Adrenal gland (tissue), 5 donors: ENCODE data around the gene LMAN1.

ENCODE experiments used
- POLR2A ChIP-seq, 2 donors: fragments of 450-650 bp; IDR thresholded peaks; one replicate each; pipeline ENCODE4 v1.6.1; 2017; ENCODE audit warnings: antibody characterized with exemption in 2 of 2, mild to moderate bottlenecking in 2 of 2, moderate library complexity in 1 of 2
- TF ChIP-seq, protein P1 (sequence below), 6 experiments: fragments of 450-650 bp in 4 of 6; fragments of 200-600 bp in 2 of 6; sonication (generic) in 1 of 6; IDR thresholded peaks; 1 replicate in 5 of 6; 2 replicates in 1 of 6; pipeline versions ENCODE4 v1.5.1 to v1.8.0; 2016 to 2021; ENCODE audit warnings: antibody characterized with exemption in 6 of 6, mild to moderate bottlenecking in 2 of 6, moderate library complexity in 1 of 6
- donor health status: DM: no; HTN: no; CAD: no.

DNA sequence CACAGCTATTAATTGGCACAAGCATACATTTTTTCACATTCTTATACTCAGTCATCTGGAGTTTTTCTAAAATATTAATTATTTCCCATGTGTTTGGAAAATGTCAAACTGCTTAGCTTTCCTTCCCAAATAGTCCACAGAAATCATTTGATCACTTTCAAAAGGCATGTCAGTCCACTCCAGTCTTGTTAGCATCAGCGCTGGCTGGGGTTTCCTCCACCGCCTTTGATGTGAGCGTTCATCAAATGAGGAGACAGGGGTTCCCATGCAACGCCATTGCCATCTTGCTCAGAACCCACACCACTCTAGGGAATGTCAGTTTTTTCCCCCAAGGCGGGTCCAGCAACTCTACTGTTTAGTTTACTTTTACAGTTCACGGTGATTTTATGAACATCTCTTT is 72.7 kb downstream of the LMAN1 start:
- TF ChIP-seq, protein P1, sequence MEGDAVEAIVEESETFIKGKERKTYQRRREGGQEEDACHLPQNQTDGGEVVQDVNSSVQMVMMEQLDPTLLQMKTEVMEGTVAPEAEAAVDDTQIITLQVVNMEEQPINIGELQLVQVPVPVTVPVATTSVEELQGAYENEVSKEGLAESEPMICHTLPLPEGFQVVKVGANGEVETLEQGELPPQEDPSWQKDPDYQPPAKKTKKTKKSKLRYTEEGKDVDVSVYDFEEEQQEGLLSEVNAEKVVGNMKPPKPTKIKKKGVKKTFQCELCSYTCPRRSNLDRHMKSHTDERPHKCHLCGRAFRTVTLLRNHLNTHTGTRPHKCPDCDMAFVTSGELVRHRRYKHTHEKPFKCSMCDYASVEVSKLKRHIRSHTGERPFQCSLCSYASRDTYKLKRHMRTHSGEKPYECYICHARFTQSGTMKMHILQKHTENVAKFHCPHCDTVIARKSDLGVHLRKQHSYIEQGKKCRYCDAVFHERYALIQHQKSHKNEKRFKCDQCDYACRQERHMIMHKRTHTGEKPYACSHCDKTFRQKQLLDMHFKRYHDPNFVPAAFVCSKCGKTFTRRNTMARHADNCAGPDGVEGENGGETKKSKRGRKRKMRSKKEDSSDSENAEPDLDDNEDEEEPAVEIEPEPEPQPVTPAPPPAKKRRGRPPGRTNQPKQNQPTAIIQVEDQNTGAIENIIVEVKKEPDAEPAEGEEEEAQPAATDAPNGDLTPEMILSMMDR (IDR thresholded peaks at IDR 0.05) = no peak
- no peak for TF ChIP-seq POLR2A (IDR thresholded peaks at IDR 0.05)
